CD14-positive monocyte (primary cell): ENCODE measurements around the gene CAPN6. TPM values are rescaled to one million over a fixed set of nuclear protein-coding genes. Genes with fewer than 3 reads are reported as not detected.

Experiments used
- DNase-seq, 3 donors: peaks; one replicate each; pipeline ENCODE4 v3.0.0-alpha.2; 2011 to 2022
- H2AFZ ChIP-seq: 2 replicates; pipeline ENCODE4 v1.6.0; 2012; ENCODE audit warnings: mild to moderate bottlenecking, low read depth, low read length, inconsistent platforms; ENCODE audit not compliant: insufficient read depth, poor library complexity, severe bottlenecking
- H3K27ac ChIP-seq, 2 donors: 1 replicate in 1 of 2; 2 replicates in 1 of 2; pipeline ENCODE4 v1.5.1; 2012 to 2013; ENCODE audit warnings: low read length in 2 of 2, control low read depth in 1 of 2, inconsistent platforms in 1 of 2, low read depth in 1 of 2, mild to moderate bottlenecking in 1 of 2
- H3K27me3 ChIP-seq, 2 donors: one replicate each; pipeline versions ENCODE4 v1.6.0 to v1.6.1; 2011 to 2013; ENCODE audit warnings: low read length in 2 of 2; ENCODE audit not compliant: control insufficient read depth in 2 of 2, insufficient read depth in 2 of 2
- H3K36me3 ChIP-seq, 2 donors: replicated peaks in 1 of 2; 1 replicate in 1 of 2; 2 replicates in 1 of 2; pipeline versions ENCODE4 v1.5.1 to v1.6.1; 2012 to 2013; ENCODE audit warnings: low read length in 2 of 2, control low read depth in 1 of 2, inconsistent platforms in 1 of 2, mild to moderate bottlenecking in 1 of 2; ENCODE audit not compliant: insufficient read depth in 2 of 2, control insufficient read depth in 1 of 2
- H3K4me1 ChIP-seq, 2 donors: 1 replicate in 1 of 2; 2 replicates in 1 of 2; pipeline versions ENCODE4 v1.5.1 to v1.6.1; 2012 to 2013; ENCODE audit warnings: low read length in 2 of 2, control low read depth in 1 of 2, inconsistent platforms in 1 of 2, mild to moderate bottlenecking in 1 of 2, moderate library complexity in 1 of 2; ENCODE audit not compliant: insufficient read depth in 2 of 2, control insufficient read depth in 1 of 2
- H3K4me2 ChIP-seq: replicated peaks from 2 replicates; pipeline ENCODE3; 2012; ENCODE audit warnings: low read length, moderate library complexity, mild to moderate bottlenecking; ENCODE audit not compliant: poor library complexity, severe bottlenecking; ENCODE audit errors: extremely low read depth
- H3K4me3 ChIP-seq, 3 experiments: fragments of 200-600 bp in 1 of 3; sonication (generic) in 1 of 3; replicated peaks in 1 of 3; 1 replicate in 2 of 3; 2 replicates in 1 of 3; pipeline ENCODE4 v1.5.1; 2011 to 2013; ENCODE audit warnings: low read length in 3 of 3, mild to moderate bottlenecking in 3 of 3, control low read depth in 2 of 3, low read depth in 2 of 3, inconsistent platforms in 1 of 3, moderate library complexity in 1 of 3
- H3K79me2 ChIP-seq: 2 replicates; pipeline ENCODE4 v1.6.0; 2012; ENCODE audit warnings: mild to moderate bottlenecking, control low read depth, inconsistent platforms, low read length, moderate library complexity; ENCODE audit not compliant: insufficient read depth
- H3K9ac ChIP-seq: 2 replicates; pipeline ENCODE4 v1.6.0; 2017; ENCODE audit warnings: low read length, mild to moderate bottlenecking; ENCODE audit not compliant: insufficient read depth, poor library complexity, severe bottlenecking
- H3K9me3 ChIP-seq, 2 donors: replicated peaks in 1 of 2; 1 replicate in 1 of 2; 2 replicates in 1 of 2; pipeline versions ENCODE4 v1.5.1 to v1.6.1; 2012 to 2013; ENCODE audit warnings: low read length in 2 of 2, control low read depth in 1 of 2; ENCODE audit not compliant: control insufficient read depth in 1 of 2, insufficient read depth in 1 of 2
- H4K20me1 ChIP-seq: 2 replicates; pipeline ENCODE4 v1.6.0; 2012; ENCODE audit warnings: mild to moderate bottlenecking, low read length, control low read depth, moderate library complexity; ENCODE audit not compliant: insufficient read depth
- H3K27ac Mint-ChIP-seq, 7 donors: one replicate each; pipeline ENCODE4 v1.8.0; 2020; ENCODE audit warnings: mild to moderate bottlenecking in 7 of 7, mixed read lengths in 7 of 7, moderate library complexity in 6 of 7, inconsistent platforms in 2 of 7
- H3K27me3 Mint-ChIP-seq, 3 donors: one replicate each; pipeline ENCODE4 v1.8.0; 2021 to 2022; ENCODE audit warnings: low read depth in 3 of 3, mild to moderate bottlenecking in 3 of 3, mixed read lengths in 3 of 3, moderate library complexity in 3 of 3, inconsistent platforms in 1 of 3
- H3K36me3 Mint-ChIP-seq, 2 donors: one replicate each; pipeline ENCODE4 v1.8.0; 2020; ENCODE audit warnings: mixed read lengths in 2 of 2, inconsistent platforms in 1 of 2, mild to moderate bottlenecking in 1 of 2
- H3K4me1 Mint-ChIP-seq: one replicate; pipeline ENCODE4 v1.8.0; 2020; ENCODE audit warnings: mild to moderate bottlenecking, mixed read lengths
- H3K4me3 Mint-ChIP-seq, 2 donors: one replicate each; pipeline ENCODE4 v1.8.0; 2020; ENCODE audit warnings: mild to moderate bottlenecking in 2 of 2, mixed read lengths in 2 of 2, moderate library complexity in 1 of 2
- H3K9me3 Mint-ChIP-seq, 7 donors: one replicate each; pipeline ENCODE4 v1.8.0; 2020 to 2022; ENCODE audit warnings: mixed read lengths in 7 of 7, mild to moderate bottlenecking in 6 of 7, moderate library complexity in 6 of 7, inconsistent platforms in 2 of 7
- WGBS: methylation state at CpG from one replicate; pipeline ENCODE4 v1.1.5; 2013; ENCODE audit warnings: missing lambda C conversion rate; ENCODE audit not compliant: insufficient coverage; 5-methylcytosine and 5-hydroxymethylcytosine counted together
- intact Hi-C, 2 donors: fragments of 100-400 bp; cut with micrococcal nuclease; formaldehyde crosslinking; loops; one replicate each; pipeline versions ENCODE4 v1.15.0 to v1.15.1; 2023
- polyA plus RNA-seq, 3 donors: library from polyadenylated mRNA; depleted of rRNA in 1 of 3; unstranded in 2 of 3; stranded (reverse) in 1 of 3; fragments of 300-500 nt in 2 of 3; fragments of >200 nt in 1 of 3; fragmentation: Illumina TruSeq in 2 of 3; gene quantifications; 1 replicate in 2 of 3; 2 replicates in 1 of 3; pipeline ENCODE4 v1.2.3, GENCODE V29; 2012 to 2021
- TF ChIP-seq, protein P1 (sequence below): fragments of 200-600 bp; IDR thresholded peaks from one replicate; pipeline ENCODE4 v1.8.0; 2022; ENCODE audit warnings: antibody characterized with exemption, mild to moderate bottlenecking

Gene CAPN6
- polyA plus RNA-seq, 3 donors: not detected

DNA sequence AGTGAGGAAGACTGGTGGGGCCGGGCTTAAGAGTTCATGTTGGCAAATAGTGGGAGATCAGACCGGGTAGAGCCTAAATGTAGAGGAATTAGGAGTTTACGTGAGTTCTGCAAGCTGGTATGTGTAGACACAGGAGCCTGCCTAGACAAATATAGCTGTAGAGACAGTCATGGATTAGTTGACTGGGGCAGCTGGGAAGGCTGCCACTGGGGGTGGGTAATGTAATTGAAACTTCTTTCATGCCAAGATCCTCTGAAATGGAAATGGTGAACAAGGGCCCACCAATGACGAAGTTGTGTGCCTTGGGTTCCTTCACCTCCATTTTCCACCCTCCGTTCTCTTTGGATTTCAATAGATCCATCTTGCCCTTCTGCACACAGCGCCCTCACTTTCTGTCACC is 11.9 kb upstream of the CAPN6 start:
- no peaks in the 10 kb centered on the region for H3K36me3 ChIP-seq
- Mint-ChIP-seq H3K4me1 (no peaks in the 10 kb centered on the region), H3K27me3 (peaks cover 0 to 6% (median 2%) of the 10 kb centered on the region in 3 donors), H3K9me3 (peaks cover 0 to 2% (median 0%) of the 10 kb centered on the region in 7 donors), H3K36me3 (no peaks in the 10 kb centered on the region), H3K27ac (no peak overlapping the region), H3K4me3 (no peak overlapping the region)
- DNase-seq: no peak
- no peak overlapping the region for H2AFZ ChIP-seq
- H3K9ac ChIP-seq: no peak overlapping the region
- no peaks in the 10 kb centered on the region for H3K4me1 ChIP-seq
- H4K20me1 ChIP-seq: no peaks in the 10 kb centered on the region
- 92% methylated on average over 4 of the region's 6 CpGs for WGBS
- no peak overlapping the region for H3K27ac ChIP-seq
- H3K4me3 ChIP-seq: no peak overlapping the region
- H3K9me3 ChIP-seq: no peaks in the 10 kb centered on the region
- intact Hi-C loops: no loop called here
- no peaks in the 10 kb centered on the region for H3K79me2 ChIP-seq
- no peak overlapping the region for H3K4me2 ChIP-seq
- peaks cover 0 to 2% of the 10 kb centered on the region in 2 donors for H3K27me3 ChIP-seq
- TF ChIP-seq, protein P1, sequence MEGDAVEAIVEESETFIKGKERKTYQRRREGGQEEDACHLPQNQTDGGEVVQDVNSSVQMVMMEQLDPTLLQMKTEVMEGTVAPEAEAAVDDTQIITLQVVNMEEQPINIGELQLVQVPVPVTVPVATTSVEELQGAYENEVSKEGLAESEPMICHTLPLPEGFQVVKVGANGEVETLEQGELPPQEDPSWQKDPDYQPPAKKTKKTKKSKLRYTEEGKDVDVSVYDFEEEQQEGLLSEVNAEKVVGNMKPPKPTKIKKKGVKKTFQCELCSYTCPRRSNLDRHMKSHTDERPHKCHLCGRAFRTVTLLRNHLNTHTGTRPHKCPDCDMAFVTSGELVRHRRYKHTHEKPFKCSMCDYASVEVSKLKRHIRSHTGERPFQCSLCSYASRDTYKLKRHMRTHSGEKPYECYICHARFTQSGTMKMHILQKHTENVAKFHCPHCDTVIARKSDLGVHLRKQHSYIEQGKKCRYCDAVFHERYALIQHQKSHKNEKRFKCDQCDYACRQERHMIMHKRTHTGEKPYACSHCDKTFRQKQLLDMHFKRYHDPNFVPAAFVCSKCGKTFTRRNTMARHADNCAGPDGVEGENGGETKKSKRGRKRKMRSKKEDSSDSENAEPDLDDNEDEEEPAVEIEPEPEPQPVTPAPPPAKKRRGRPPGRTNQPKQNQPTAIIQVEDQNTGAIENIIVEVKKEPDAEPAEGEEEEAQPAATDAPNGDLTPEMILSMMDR: no peak

DNA sequence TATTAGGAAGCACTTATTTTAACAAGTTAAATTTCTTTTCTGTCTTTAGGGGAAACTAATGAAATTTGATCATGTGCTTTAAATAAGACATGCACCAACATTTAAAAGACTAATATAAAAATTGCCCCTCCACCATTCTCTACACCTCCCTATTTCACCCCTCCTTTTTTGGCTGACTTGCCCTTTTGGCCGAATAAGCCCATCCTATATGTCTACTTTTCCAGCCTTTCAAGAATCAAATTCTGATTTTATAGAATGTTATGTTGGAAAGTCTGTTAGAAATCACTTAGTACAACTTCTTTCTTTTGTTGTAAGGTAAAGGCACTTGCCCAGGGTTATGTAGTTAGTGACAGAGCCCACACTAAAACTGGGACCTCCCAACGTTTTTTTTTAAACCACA is 1.8 kb downstream of the CAPN6 start:
- H3K36me3 ChIP-seq: no peaks in the 10 kb centered on the region
- H3K27me3 ChIP-seq: peaks cover 0 to 8% of the 10 kb centered on the region in 2 donors
- TF ChIP-seq, protein P1: no peak
- no peaks in the 10 kb centered on the region for H3K9me3 Mint-ChIP-seq
- no peaks in the 10 kb centered on the region for H3K79me2 ChIP-seq
- H3K9ac ChIP-seq: no peak overlapping the region
- intact Hi-C loops: no loop called here
- H3K4me3 Mint-ChIP-seq: no peak overlapping the region
- H2AFZ ChIP-seq: no peak overlapping the region
- H3K4me1 Mint-ChIP-seq: peaks cover 2% of the 10 kb centered on the region
- H3K9me3 ChIP-seq: no peaks in the 10 kb centered on the region
- no peak overlapping the region for H3K4me2 ChIP-seq
- no peak overlapping the region for H3K27ac ChIP-seq
- no CpG with 5 or more reads among the region's 2 CpGs for WGBS
- H4K20me1 ChIP-seq: no peaks in the 10 kb centered on the region
- no peaks in the 10 kb centered on the region for H3K4me1 ChIP-seq
- peak overlapping the region in 1 of 7 donors; percentile 47 for H3K27ac Mint-ChIP-seq
- no peaks in the 10 kb centered on the region for H3K36me3 Mint-ChIP-seq
- H3K4me3 ChIP-seq: no peak overlapping the region
- DNase-seq: no peak
- H3K27me3 Mint-ChIP-seq: peaks cover 2 to 20% (median 3%) of the 10 kb centered on the region in 3 donors
